T-helper 1 cell treated with Interleukin-12 subunit alpha and Interleukin-12 subunit beta and Interleukin-4 antibody, amounts not matched to agents 30 ng/mL and 1 ng/mL, for 36 hours (primary cell): ENCODE data around the gene SMARCA4. TPM values are rescaled to one million over a fixed set of nuclear protein-coding genes. Genes with fewer than 3 reads are reported as not detected.

ENCODE experiments used
- total RNA-seq: library from RNA; stranded (reverse); gene quantifications from 2 replicates; pipeline ENCODE4 v1.2.3, GENCODE V29; 2022

SMARCA4 gene
- total RNA-seq, 1 donor from 2014 or later, result 118 TPM

Other genes starting within 250 kb of the SMARCA4 start
- gene DNM2, start 243.0 kb upstream of the SMARCA4 start, total RNA-seq, result 374 and 410 TPM in 2 replicates
- gene TMED1, start 124.8 kb upstream of the SMARCA4 start, total RNA-seq, result 12.1 and 14.2 TPM in 2 replicates
- 4.6 and 5.7 TPM in 2 replicates for gene C19orf38, start 112.6 kb upstream of the SMARCA4 start, total RNA-seq
- 44.2 and 44.6 TPM in 2 replicates for gene CARM1, start 89.5 kb upstream of the SMARCA4 start, total RNA-seq
- 27.0 and 32.0 TPM in 2 replicates for gene YIPF2, start 32.4 kb upstream of the SMARCA4 start, total RNA-seq
- gene TIMM29, start 32.2 kb upstream of the SMARCA4 start, total RNA-seq, result 19.9 and 23.0 TPM in 2 replicates
- 116 and 121 TPM in 2 replicates for gene LDLR, start 128.4 kb downstream of the SMARCA4 start, total RNA-seq
- 35.6 and 37.7 TPM in 2 replicates for gene SPC24, start 194.8 kb downstream of the SMARCA4 start, total RNA-seq
- 0.64 and 2.2 TPM in 2 replicates for gene KANK2, start 236.5 kb downstream of the SMARCA4 start, total RNA-seq